SK-N-SH treated with all-trans-retinoic acid at 6 μM for 48 hours (cell line): ENCODE results near the gene CCDC120.

Source experiments
- ATAC-seq: fragments of 200-7000 bp; cut with Tn5 transposase; 3 replicates; pipeline ENCODE4 v1.9.1; 2020; ENCODE audit warnings: mild to moderate bottlenecking, moderate library complexity
- ARNTL ChIP-seq: fragments of 450-650 bp; formaldehyde crosslinking; IDR thresholded peaks from 2 replicates; pipeline ENCODE4 v1.5.0; 2020; ENCODE audit warnings: low read depth, mild to moderate bottlenecking, moderate library complexity, borderline replicate concordance
- BACH2 ChIP-seq: fragments of 250-450 bp; sonication (Bioruptor Pico); IDR thresholded peaks from 2 replicates; pipeline ENCODE4 v1.9.0; 2021; ENCODE audit warnings: mild to moderate bottlenecking, borderline replicate concordance
- CREB5 ChIP-seq: fragments of 250-450 bp; sonication (Bioruptor Pico); IDR thresholded peaks from 2 replicates; pipeline ENCODE4 v1.5.1; 2020; ENCODE audit warnings: low read depth, mild to moderate bottlenecking, moderate library complexity
- CSDC2 ChIP-seq: fragments of 250-450 bp; sonication (Bioruptor Pico); IDR thresholded peaks from 2 replicates; pipeline ENCODE4 v1.5.0; 2020; ENCODE audit warnings: mild to moderate bottlenecking, moderate library complexity
- CSRNP3 ChIP-seq: fragments of 250-450 bp; sonication (Bioruptor Pico); IDR thresholded peaks from 2 replicates; pipeline ENCODE4 v1.5.1; 2021; ENCODE audit warnings: mild to moderate bottlenecking, moderate library complexity
- ESRRG ChIP-seq: fragments of 250-450 bp; sonication (Bioruptor Pico); IDR thresholded peaks from 2 replicates; pipeline ENCODE4 v1.6.1; 2021; ENCODE audit warnings: mild to moderate bottlenecking
- GLIS3 ChIP-seq: fragments of 250-450 bp; sonication (Bioruptor Pico); IDR thresholded peaks from 2 replicates; pipeline ENCODE4 v1.5.0; 2020; ENCODE audit warnings: mild to moderate bottlenecking, moderate library complexity
- ISL1 ChIP-seq: fragments of 250-450 bp; sonication (Bioruptor Pico); IDR thresholded peaks from 2 replicates; pipeline ENCODE4 v2.1.2; 2022; ENCODE audit warnings: mild to moderate bottlenecking, moderate library complexity
- OSR1 ChIP-seq: fragments of 250-450 bp; sonication (Bioruptor Pico); IDR thresholded peaks from 2 replicates; pipeline ENCODE4 v1.8.0; 2022; ENCODE audit warnings: moderate library complexity, mild to moderate bottlenecking, inconsistent platforms
- PATZ1 ChIP-seq: fragments of 250-450 bp; sonication (Bioruptor Pico); IDR thresholded peaks from 2 replicates; pipeline ENCODE4 v1.8.0; 2020; ENCODE audit warnings: mild to moderate bottlenecking, moderate library complexity, borderline replicate concordance
- POU6F1 ChIP-seq: fragments of 250-450 bp; sonication (Bioruptor Pico); IDR thresholded peaks from 2 replicates; pipeline ENCODE4 v1.8.0; 2021; ENCODE audit warnings: low read depth, mild to moderate bottlenecking, moderate library complexity, borderline replicate concordance
- PPARA ChIP-seq: fragments of 250-450 bp; sonication (Bioruptor Pico); IDR thresholded peaks from 2 replicates; pipeline ENCODE4 v1.5.0; 2020; ENCODE audit warnings: mild to moderate bottlenecking, borderline replicate concordance
- RARB ChIP-seq: fragments of 250-450 bp; sonication (Bioruptor Pico); IDR thresholded peaks from 2 replicates; pipeline ENCODE4 v1.8.0; 2021; ENCODE audit warnings: mild to moderate bottlenecking, moderate library complexity
- SNAI2 ChIP-seq: fragments of 250-450 bp; sonication (Bioruptor Pico); IDR thresholded peaks from 2 replicates; pipeline ENCODE4 v1.5.0; 2020; ENCODE audit warnings: mild to moderate bottlenecking, moderate library complexity
- TCF4 ChIP-seq: fragments of 250-450 bp; sonication (Bioruptor Pico); IDR thresholded peaks from 2 replicates; pipeline ENCODE4 v1.8.0; 2021; ENCODE audit warnings: mild to moderate bottlenecking, moderate library complexity, borderline replicate concordance
- TOX ChIP-seq: fragments of 250-450 bp; sonication (Bioruptor Pico); IDR thresholded peaks from 2 replicates; pipeline ENCODE4 v1.8.0; 2021; ENCODE audit warnings: mild to moderate bottlenecking, moderate library complexity, borderline replicate concordance
- TSHZ2 ChIP-seq: fragments of 250-450 bp; sonication (Bioruptor Pico); IDR thresholded peaks from 2 replicates; pipeline ENCODE4 v1.5.0; 2020; ENCODE audit warnings: mild to moderate bottlenecking, moderate library complexity
- ZC3H10 ChIP-seq: fragments of 250-450 bp; sonication (Bioruptor Pico); IDR thresholded peaks from 2 replicates; pipeline ENCODE4 v1.5.1; 2021; ENCODE audit warnings: mild to moderate bottlenecking, moderate library complexity
- ZFP3 ChIP-seq: fragments of 250-450 bp; sonication (Bioruptor Pico); IDR thresholded peaks from 2 replicates; pipeline ENCODE4 v1.5.0; 2020; ENCODE audit warnings: mild to moderate bottlenecking, moderate library complexity
- ZFP30 ChIP-seq: fragments of 450-650 bp; formaldehyde crosslinking; IDR thresholded peaks from 2 replicates; pipeline ENCODE4 v1.5.0; 2022; ENCODE audit warnings: mild to moderate bottlenecking, moderate library complexity
- ZNF70 ChIP-seq: fragments of 450-650 bp; formaldehyde crosslinking; IDR thresholded peaks from 2 replicates; pipeline ENCODE4 v1.5.0; 2020; ENCODE audit warnings: mild to moderate bottlenecking, moderate library complexity
- ZNF8 ChIP-seq: fragments of 450-650 bp; formaldehyde crosslinking; IDR thresholded peaks from 2 replicates; pipeline ENCODE4 v1.5.0; 2020; ENCODE audit warnings: mild to moderate bottlenecking, moderate library complexity

CCDC120 gene

GRCh38 chrX:49029876-49030275, 28.9 kb upstream of the CCDC120 start:
- TF ChIP-seq CREB5 (CRISPR knock-in tag) (no peak), OSR1 (CRISPR knock-in tag) (no peak), TSHZ2 (CRISPR knock-in tag) (no peak), ZC3H10 (CRISPR knock-in tag) (no peak), PPARA (CRISPR knock-in tag) (no peak), ZNF8 (no peak), SNAI2 (no peak), ZFP3 (no peak), ARNTL (no peak), RARB (no peak), TOX (CRISPR knock-in tag) (no peak), ZFP30 (CRISPR knock-in tag) (no peak), ESRRG (no peak), ISL1 (no peak), ZNF70 (CRISPR knock-in tag) (no peak), TCF4 (CRISPR knock-in tag) (no peak), BACH2 (CRISPR knock-in tag) (no peak)
- no peak for ATAC-seq

GRCh38 chrX:49030283-49030682, 28.5 kb upstream of the CCDC120 start:
- TF ChIP-seq TOX (CRISPR knock-in tag) (no peak), GLIS3 (CRISPR knock-in tag) (no peak), ZC3H10 (CRISPR knock-in tag) (no peak), ZNF70 (CRISPR knock-in tag) (no peak), PPARA (CRISPR knock-in tag) (no peak), TCF4 (CRISPR knock-in tag) (no peak), POU6F1 (CRISPR knock-in tag) (no peak), ZFP30 (CRISPR knock-in tag) (no peak), SNAI2 (no peak), BACH2 (CRISPR knock-in tag) (no peak), PATZ1 (CRISPR knock-in tag) (no peak), ZNF8 (no peak), CSRNP3 (no peak), CSDC2 (CRISPR knock-in tag) (no peak), CREB5 (CRISPR knock-in tag) (no peak), RARB (no peak), ARNTL (no peak), ZFP3 (no peak), ISL1 (no peak), TSHZ2 (CRISPR knock-in tag) (no peak)
- TF ChIP-seq, all 23 proteins: peak for 0
- no peak for ATAC-seq
